Lower leg skin (tissue), 3 donors: ENCODE data around the gene OXTR.

Experiments
- CTCF ChIP-seq, 3 donors: fragments of 450-650 bp; IDR thresholded peaks; one replicate each; pipeline ENCODE4 v1.5.1; 2016; ENCODE audit warnings: antibody characterized with exemption in 3 of 3, mild to moderate bottlenecking in 3 of 3, moderate library complexity in 2 of 3
- POLR2A ChIP-seq, 2 donors: fragments of 450-650 bp; IDR thresholded peaks; one replicate each; pipeline ENCODE4 v1.6.1; 2016 to 2017; ENCODE audit warnings: antibody characterized with exemption in 2 of 2, mild to moderate bottlenecking in 1 of 2, moderate library complexity in 1 of 2

- TF ChIP-seq CTCF (IDR thresholded peaks at IDR 0.05) = no peak
- TF ChIP-seq POLR2A (IDR thresholded peaks at IDR 0.05) = no peak
These were observed 21.1 kb upstream of the OXTR start for GRCh38 chr3:8790529-8790928.
